ENCODE data around the gene FLVCR1. TPM values are rescaled to one million over a fixed set of nuclear protein-coding genes. Genes with fewer than 3 reads are reported as not detected.
A peak's percentile ranks its signal among the peaks of the same experiment; 100 is the strongest.

The FLVCR1 gene
- 13.0 and 32.8 TPM in 2 replicates for total RNA-seq (2014; rRNA removed; shearing (Covaris generic); ENCODE audit: low replicate concordance)

GRCh38 chr1:212857992-212858460 is at the start of gene FLVCR1:
TSS of gene FLVCR1 (plus strand) at chr1:212858275. CDS start at chr1:212858453, 178 bp downstream.
- Histone ChIP-seq H3K4me3 (ENCODE audit: low read length) (peak within 1 kb of the TSS; percentile 82), H3K27ac (ENCODE audit: low read length) (peak within 1 kb of the TSS; percentile 67), H3K4me1 (ENCODE audit: low read length) (peaks cover 41% of the 10 kb centered on the region), H3K4me2 (ENCODE audit: low read depth, low read length, poor library complexity, severe bottlenecking) (peak within 1 kb of the TSS; percentile 92), H4K20me1 (ENCODE audit: insufficient read depth, low read depth, low read length) (peaks cover 4% of the 10 kb centered on the region; the same call in 1 of the 2 replicates), H3K9me2 (replicated peaks; ENCODE audit: insufficient read depth, low read length) (no peaks in the 10 kb centered on the region), H3K9ac (ENCODE audit: low read length) (peak within 1 kb of the TSS; percentile 85), H3K9me3 (ENCODE audit: low read length) (no peaks in the 10 kb centered on the region), H3K27me3 (ENCODE audit: low read length) (no peaks in the 10 kb centered on the region), H3K79me2 (ENCODE audit: low read length) (peaks cover 60% of the 10 kb centered on the region), H3K36me3 (ENCODE audit: insufficient read depth, low read length) (peaks cover 21% of the 10 kb centered on the region), H2AFZ (ENCODE audit: low read length) (peak within 1 kb of the TSS; percentile 99)
- DNase-seq: peak; percentile 98

GRCh38 chr1:212814537-212815334 is 43.3 kb upstream of the FLVCR1 start:
- H3K4me1 ChIP-seq (ENCODE audit: low read length): peaks cover 7% of the 10 kb centered on the region
- H3K27ac ChIP-seq (ENCODE audit: low read length): no peak overlapping the region
- peaks cover 12% of the 10 kb centered on the region; the same call in 1 of the 2 replicates for H3K36me3 ChIP-seq (ENCODE audit: insufficient read depth, low read length)
- H4K20me1 ChIP-seq (ENCODE audit: insufficient read depth, low read depth, low read length): no peaks in the 10 kb centered on the region
- no peaks in the 10 kb centered on the region for H3K9me3 ChIP-seq (ENCODE audit: low read length)
- H3K9ac ChIP-seq (ENCODE audit: low read length): no peak overlapping the region
- no peak overlapping the region for H3K4me3 ChIP-seq (ENCODE audit: low read length)
- no peaks in the 10 kb centered on the region for H3K9me2 ChIP-seq (replicated peaks; ENCODE audit: insufficient read depth, low read length)
- no peak overlapping the region for H2AFZ ChIP-seq (ENCODE audit: low read length)
- H3K4me2 ChIP-seq (ENCODE audit: low read depth, low read length, poor library complexity, severe bottlenecking): no peak overlapping the region
- DNase-seq: peak; percentile 43
- H3K79me2 ChIP-seq (ENCODE audit: low read length): no peaks in the 10 kb centered on the region
- no peaks in the 10 kb centered on the region for H3K27me3 ChIP-seq (ENCODE audit: low read length)

GRCh38 chr1:212816567-212817278 is 41.4 kb upstream of the FLVCR1 start:
- H3K27ac ChIP-seq (ENCODE audit: low read length): no peak overlapping the region
- peaks cover 12% of the 10 kb centered on the region; the same call in 1 of the 2 replicates for H3K36me3 ChIP-seq (ENCODE audit: insufficient read depth, low read length)
- no peaks in the 10 kb centered on the region for H3K79me2 ChIP-seq (ENCODE audit: low read length)
- H3K4me1 ChIP-seq (ENCODE audit: low read length): peaks cover 10% of the 10 kb centered on the region
- no peak overlapping the region for H3K4me3 ChIP-seq (ENCODE audit: low read length)
- no peak overlapping the region for H3K9ac ChIP-seq (ENCODE audit: low read length)
- no peak overlapping the region for H3K4me2 ChIP-seq (ENCODE audit: low read depth, low read length, poor library complexity, severe bottlenecking)
- H2AFZ ChIP-seq (ENCODE audit: low read length): no peak overlapping the region
- no peaks in the 10 kb centered on the region for H4K20me1 ChIP-seq (ENCODE audit: insufficient read depth, low read depth, low read length)
- DNase-seq: peak; percentile 34
- H3K9me3 ChIP-seq (ENCODE audit: low read length): no peaks in the 10 kb centered on the region
- H3K27me3 ChIP-seq (ENCODE audit: low read length): no peaks in the 10 kb centered on the region
- H3K9me2 ChIP-seq (replicated peaks; ENCODE audit: insufficient read depth, low read length): no peaks in the 10 kb centered on the region

- Histone ChIP-seq H3K4me2 (ENCODE audit: low read depth, low read length, poor library complexity, severe bottlenecking) (no peak overlapping the region), H3K4me1 (ENCODE audit: low read length) (peaks cover 10% of the 10 kb centered on the region), H3K36me3 (ENCODE audit: insufficient read depth, low read length) (peaks cover 6% of the 10 kb centered on the region; the same call in 1 of the 2 replicates), H2AFZ (ENCODE audit: low read length) (no peak overlapping the region), H3K9me3 (ENCODE audit: low read length) (no peaks in the 10 kb centered on the region), H3K9ac (ENCODE audit: low read length) (no peak overlapping the region), H3K4me3 (ENCODE audit: low read length) (no peak overlapping the region), H3K27ac (ENCODE audit: low read length) (no peak overlapping the region), H3K9me2 (replicated peaks; ENCODE audit: insufficient read depth, low read length) (no peaks in the 10 kb centered on the region), H3K27me3 (ENCODE audit: low read length) (no peaks in the 10 kb centered on the region), H4K20me1 (ENCODE audit: insufficient read depth, low read depth, low read length) (no peaks in the 10 kb centered on the region), H3K79me2 (ENCODE audit: low read length) (no peaks in the 10 kb centered on the region)
- peak; percentile 56 for DNase-seq
Measured at GRCh38 chr1:212819726-212820125, 38.3 kb upstream of the FLVCR1 start.

GRCh38 chr1:212820969-212821368 is 37.1 kb upstream of the FLVCR1 start:
- H4K20me1 ChIP-seq (ENCODE audit: insufficient read depth, low read depth, low read length): no peaks in the 10 kb centered on the region
- H3K36me3 ChIP-seq (ENCODE audit: insufficient read depth, low read length): no peaks in the 10 kb centered on the region
- no peaks in the 10 kb centered on the region for H3K79me2 ChIP-seq (ENCODE audit: low read length)
- H3K4me3 ChIP-seq (ENCODE audit: low read length): no peak overlapping the region
- peaks cover 10% of the 10 kb centered on the region for H3K9me3 ChIP-seq (ENCODE audit: low read length)
- H3K9me2 ChIP-seq (replicated peaks; ENCODE audit: insufficient read depth, low read length): no peaks in the 10 kb centered on the region
- no peak overlapping the region for H2AFZ ChIP-seq (ENCODE audit: low read length)
- DNase-seq: no peak
- no peak overlapping the region for H3K4me2 ChIP-seq (ENCODE audit: low read depth, low read length, poor library complexity, severe bottlenecking)
- H3K27ac ChIP-seq (ENCODE audit: low read length): no peak overlapping the region
- H3K27me3 ChIP-seq (ENCODE audit: low read length): no peaks in the 10 kb centered on the region
- no peak overlapping the region for H3K9ac ChIP-seq (ENCODE audit: low read length)
- H3K4me1 ChIP-seq (ENCODE audit: low read length): peaks cover 10% of the 10 kb centered on the region

- Histone ChIP-seq H3K9me2 (replicated peaks; ENCODE audit: insufficient read depth, low read length) (no peaks in the 10 kb centered on the region), H2AFZ (ENCODE audit: low read length) (no peak overlapping the region), H3K4me3 (ENCODE audit: low read length) (no peak overlapping the region), H3K27me3 (ENCODE audit: low read length) (no peaks in the 10 kb centered on the region), H3K36me3 (ENCODE audit: insufficient read depth, low read length) (no peaks in the 10 kb centered on the region), H3K79me2 (ENCODE audit: low read length) (no peaks in the 10 kb centered on the region), H3K9me3 (ENCODE audit: low read length) (peaks cover 13% of the 10 kb centered on the region), H3K9ac (ENCODE audit: low read length) (no peak overlapping the region), H3K27ac (ENCODE audit: low read length) (no peak overlapping the region), H3K4me1 (ENCODE audit: low read length) (peaks cover 10% of the 10 kb centered on the region), H4K20me1 (ENCODE audit: insufficient read depth, low read depth, low read length) (no peaks in the 10 kb centered on the region), H3K4me2 (ENCODE audit: low read depth, low read length, poor library complexity, severe bottlenecking) (no peak overlapping the region)
- DNase-seq: no peak
Measured at GRCh38 chr1:212822956-212823355, 35.1 kb upstream of the FLVCR1 start.

- Histone ChIP-seq H4K20me1 (ENCODE audit: insufficient read depth, low read depth, low read length) (no peaks in the 10 kb centered on the region), H3K79me2 (ENCODE audit: low read length) (no peaks in the 10 kb centered on the region), H3K4me3 (ENCODE audit: low read length) (no peak overlapping the region), H3K4me1 (ENCODE audit: low read length) (peaks cover 8% of the 10 kb centered on the region), H3K9me2 (replicated peaks; ENCODE audit: insufficient read depth, low read length) (no peaks in the 10 kb centered on the region), H3K4me2 (ENCODE audit: low read depth, low read length, poor library complexity, severe bottlenecking) (no peak overlapping the region), H3K36me3 (ENCODE audit: insufficient read depth, low read length) (no peaks in the 10 kb centered on the region), H3K27me3 (ENCODE audit: low read length) (no peaks in the 10 kb centered on the region), H3K9me3 (ENCODE audit: low read length) (peaks cover 13% of the 10 kb centered on the region), H2AFZ (ENCODE audit: low read length) (no peak overlapping the region), H3K9ac (ENCODE audit: low read length) (no peak overlapping the region), H3K27ac (ENCODE audit: low read length) (no peak overlapping the region)
- no peak for DNase-seq
Measured at GRCh38 chr1:212824201-212824600, 33.9 kb upstream of the FLVCR1 start.

GRCh38 chr1:212825798-212826452 is 32.1 kb upstream of the FLVCR1 start:
- Histone ChIP-seq H3K4me1 (ENCODE audit: low read length) (no peaks in the 10 kb centered on the region), H3K9ac (ENCODE audit: low read length) (no peak overlapping the region), H3K79me2 (ENCODE audit: low read length) (no peaks in the 10 kb centered on the region), H3K27ac (ENCODE audit: low read length) (no peak overlapping the region), H3K4me3 (ENCODE audit: low read length) (no peak overlapping the region), H3K9me2 (replicated peaks; ENCODE audit: insufficient read depth, low read length) (no peaks in the 10 kb centered on the region), H3K36me3 (ENCODE audit: insufficient read depth, low read length) (no peaks in the 10 kb centered on the region), H4K20me1 (ENCODE audit: insufficient read depth, low read depth, low read length) (no peaks in the 10 kb centered on the region), H3K27me3 (ENCODE audit: low read length) (no peaks in the 10 kb centered on the region), H3K9me3 (ENCODE audit: low read length) (peaks cover 13% of the 10 kb centered on the region), H3K4me2 (ENCODE audit: low read depth, low read length, poor library complexity, severe bottlenecking) (no peak overlapping the region), H2AFZ (ENCODE audit: low read length) (no peak overlapping the region)
- DNase-seq: no peak
